SK-N-SH (cell line): ENCODE measurements around the gene DDAH1. TPM values are rescaled to one million over a fixed set of nuclear protein-coding genes. Genes with fewer than 3 reads are reported as not detected.

Experiments used
- CTCF ChIA-PET: fragments of 300-600, 350-600 bp; formaldehyde crosslinking; extraction: SDS; loops from one replicate; lab custom pipeline; 2021; lab: Yijun Ruan, JAX
- POLR2A ChIA-PET: fragments of 350-600 bp; sonication (Branson Sonifier 250); formaldehyde crosslinking; extraction: SDS; loops from one replicate; lab custom pipeline; 2020; ENCODE audit warnings: antibody characterized with exemption, inconsistent platforms; lab: Yijun Ruan, JAX
- DNase-seq: peaks from one replicate; pipeline ENCODE4 v3.0.0; 2012
- H2AFZ ChIP-seq: fragments of 200-600 bp; sonication (generic); 2 replicates; pipeline ENCODE4 v1.8.1; 2016; ENCODE audit warnings: antibody characterized with exemption, mild to moderate bottlenecking, low read depth
- H3F3A ChIP-seq: fragments of 200-600 bp; sonication (generic); replicated peaks from 2 replicates; pipeline ENCODE3; 2016; ENCODE audit warnings: antibody characterized with exemption, mild to moderate bottlenecking; ENCODE audit not compliant: insufficient read depth
- H3K27ac ChIP-seq, 2 experiments: fragments of 200-500 bp in 1 of 2; fragments of 200-600 bp in 1 of 2; sonication (Bioruptor generic) in 1 of 2; sonication (generic), shearing (Covaris generic) in 1 of 2; 2 replicates each; pipeline versions ENCODE4 v1.5.1 to v1.6.1; 2014 to 2016; ENCODE audit warnings: low read depth in 2 of 2, inconsistent platforms in 1 of 2, low read length in 1 of 2, mild to moderate bottlenecking in 1 of 2, mixed read lengths in 1 of 2
- H3K27me3 ChIP-seq: fragments of 200-600 bp; sonication (generic), shearing (Covaris generic); 2 replicates; pipeline ENCODE4 v1.6.1; 2016; ENCODE audit warnings: mixed run types; ENCODE audit not compliant: insufficient read depth
- H3K36me3 ChIP-seq, 2 experiments: fragments of 200-500 bp in 1 of 2; fragments of 200-600 bp in 1 of 2; sonication (Bioruptor generic) in 1 of 2; sonication (generic) in 1 of 2; replicated peaks in 1 of 2; 2 replicates each; pipeline versions ENCODE3 to v1.5.1; 2014 to 2016; ENCODE audit warnings: low read length in 1 of 2, mild to moderate bottlenecking in 1 of 2; ENCODE audit not compliant: insufficient read depth in 2 of 2, control insufficient read depth in 1 of 2
- H3K4me1 ChIP-seq, 2 experiments: fragments of 200-500 bp in 1 of 2; fragments of 200-600 bp in 1 of 2; sonication (Bioruptor generic) in 1 of 2; sonication (generic), shearing (Covaris generic) in 1 of 2; 2 replicates each; pipeline versions ENCODE4 v1.5.1 to v1.6.1; 2014 to 2016; ENCODE audit warnings: low read depth in 1 of 2, low read length in 1 of 2, mixed run types in 1 of 2; ENCODE audit not compliant: insufficient read depth in 2 of 2, control insufficient read depth in 1 of 2
- H3K4me2 ChIP-seq: fragments of 200-600 bp; sonication (generic), shearing (Covaris generic); 2 replicates; pipeline ENCODE4 v1.6.1; 2017; ENCODE audit warnings: mixed run types
- H3K4me3 ChIP-seq, 2 experiments: fragments of 200-500 bp in 1 of 2; fragments of 200-600 bp in 1 of 2; sonication (Bioruptor generic) in 1 of 2; sonication (generic), shearing (Covaris generic) in 1 of 2; 2 replicates each; pipeline versions ENCODE4 v1.5.1 to v1.8.1; 2014 to 2016; ENCODE audit warnings: low read depth in 2 of 2, inconsistent platforms in 1 of 2, low read length in 1 of 2, mild to moderate bottlenecking in 1 of 2, mixed read lengths in 1 of 2, moderate library complexity in 1 of 2
- H3K79me2 ChIP-seq: fragments of 200-600 bp; sonication (generic); 2 replicates; pipeline ENCODE4 v1.8.1; 2017; ENCODE audit warnings: mild to moderate bottlenecking; ENCODE audit not compliant: insufficient read depth
- H3K9ac ChIP-seq: fragments of 200-600 bp; sonication (generic); 2 replicates; pipeline ENCODE4 v1.6.1; 2017; ENCODE audit warnings: mixed run types
- H3K9me2 ChIP-seq: fragments of 200-600 bp; sonication (generic); 2 replicates; pipeline ENCODE4 v1.6.1; 2017; ENCODE audit warnings: mixed run types
- H3K9me3 ChIP-seq: fragments of 200-600 bp; sonication (generic); 2 replicates; pipeline ENCODE4 v1.6.1; 2017; ENCODE audit warnings: mixed run types, mild to moderate bottlenecking, moderate library complexity
- H4K20me1 ChIP-seq: fragments of 200-600 bp; sonication (generic); 2 replicates; pipeline ENCODE4 v1.6.1; 2017; ENCODE audit warnings: mild to moderate bottlenecking, mixed run types; ENCODE audit not compliant: insufficient read depth
- FOXJ3 ChIP-seq: sonication (generic); formaldehyde crosslinking; IDR thresholded peaks from 2 replicates; pipeline ENCODE4 v1.5.1; 2020; ENCODE audit warnings: mild to moderate bottlenecking, missing genetic modification reagents
- GATA2 ChIP-seq: sonication (generic); formaldehyde crosslinking; IDR thresholded peaks from 2 replicates; pipeline ENCODE4 v1.5.0; 2020; ENCODE audit warnings: mild to moderate bottlenecking, missing genetic modification reagents
- MEF2A ChIP-seq: IDR thresholded peaks from 2 replicates; pipeline ENCODE4 v1.4.0; 2012; ENCODE audit warnings: low read depth, borderline replicate concordance
- RCOR1 ChIP-seq: fragments of 150-350 bp; IDR thresholded peaks from 2 replicates; pipeline ENCODE4 v1.6.1; 2017; ENCODE audit warnings: antibody characterized with exemption, low read length
- RXRA ChIP-seq: IDR thresholded peaks from 2 replicates; pipeline ENCODE4 v1.4.0; 2012; ENCODE audit warnings: low read depth, mild to moderate bottlenecking, borderline replicate concordance
- SMC3 ChIP-seq: IDR thresholded peaks from 2 replicates; pipeline ENCODE4 v1.6.1; 2012; ENCODE audit warnings: low read depth, low read length, improper control_type of control experiment
- WGBS: methylation state at CpG from one replicate; pipeline ENCODE4 v1.1.6; 2017; ENCODE audit warnings: low lambda C conversion rate; 5-methylcytosine and 5-hydroxymethylcytosine counted together
- polyA plus RNA-seq, 3 experiments: library from polyadenylated mRNA; depleted of rRNA; stranded (reverse); fragments of >200 nt; gene quantifications; 2 replicates each; pipeline ENCODE4 v1.2.3, GENCODE V29; 2012
- TF ChIP-seq, protein P1 (sequence below): fragments of 200-600 bp; sonication (generic); IDR thresholded peaks from 2 replicates; pipeline ENCODE4 v1.6.1; 2017; ENCODE audit warnings: antibody characterized with exemption, mild to moderate bottlenecking, moderate library complexity
- TF ChIP-seq, protein P2 (sequence below): IDR thresholded peaks from 2 replicates; pipeline ENCODE4; 2012
- TF ChIP-seq, protein P3 (sequence below): fragments of 150-350 bp; IDR thresholded peaks from 2 replicates; pipeline ENCODE4 v1.6.1; 2016; ENCODE audit warnings: mild to moderate bottlenecking, low read depth, low read length

DDAH1 gene
- polyA plus RNA-seq, 1 of the 3 experiments (the other 2 are of a cell fraction), result 64.3 TPM

DNA sequence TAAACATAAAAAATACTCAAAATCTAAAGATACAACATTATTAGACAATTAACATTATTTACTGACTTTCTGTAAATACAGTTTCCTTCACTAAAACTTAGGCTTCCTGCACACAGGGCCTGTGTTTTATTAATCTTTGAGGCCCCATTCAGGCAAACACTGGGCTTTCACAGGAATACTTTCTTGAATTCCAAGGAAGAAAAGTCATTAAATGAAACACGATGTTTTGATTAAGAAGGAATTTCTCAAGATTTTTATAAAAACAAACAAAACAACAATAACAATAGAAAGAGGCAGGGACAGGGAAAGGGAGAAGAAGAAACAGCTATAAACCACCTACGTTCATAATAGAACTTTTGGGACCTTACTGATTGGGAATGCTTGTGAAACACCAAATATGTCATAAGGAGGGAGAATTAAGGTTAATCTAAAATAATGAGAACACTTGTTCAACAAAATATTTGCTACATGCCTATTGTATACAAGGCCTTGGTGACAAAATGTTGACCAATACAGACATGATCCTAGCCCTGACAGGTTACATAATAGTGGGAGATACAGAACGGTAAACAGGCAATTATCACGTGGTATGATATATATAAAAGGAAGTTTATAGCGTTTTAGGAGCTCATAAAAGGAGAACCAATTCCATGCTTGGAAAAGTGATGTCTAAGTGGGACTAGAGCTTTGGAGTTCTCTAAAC, 3.6 kb downstream of the DDAH1 start (continued):
- TF ChIP-seq, protein P1, sequence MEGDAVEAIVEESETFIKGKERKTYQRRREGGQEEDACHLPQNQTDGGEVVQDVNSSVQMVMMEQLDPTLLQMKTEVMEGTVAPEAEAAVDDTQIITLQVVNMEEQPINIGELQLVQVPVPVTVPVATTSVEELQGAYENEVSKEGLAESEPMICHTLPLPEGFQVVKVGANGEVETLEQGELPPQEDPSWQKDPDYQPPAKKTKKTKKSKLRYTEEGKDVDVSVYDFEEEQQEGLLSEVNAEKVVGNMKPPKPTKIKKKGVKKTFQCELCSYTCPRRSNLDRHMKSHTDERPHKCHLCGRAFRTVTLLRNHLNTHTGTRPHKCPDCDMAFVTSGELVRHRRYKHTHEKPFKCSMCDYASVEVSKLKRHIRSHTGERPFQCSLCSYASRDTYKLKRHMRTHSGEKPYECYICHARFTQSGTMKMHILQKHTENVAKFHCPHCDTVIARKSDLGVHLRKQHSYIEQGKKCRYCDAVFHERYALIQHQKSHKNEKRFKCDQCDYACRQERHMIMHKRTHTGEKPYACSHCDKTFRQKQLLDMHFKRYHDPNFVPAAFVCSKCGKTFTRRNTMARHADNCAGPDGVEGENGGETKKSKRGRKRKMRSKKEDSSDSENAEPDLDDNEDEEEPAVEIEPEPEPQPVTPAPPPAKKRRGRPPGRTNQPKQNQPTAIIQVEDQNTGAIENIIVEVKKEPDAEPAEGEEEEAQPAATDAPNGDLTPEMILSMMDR, result no peak

DNA sequence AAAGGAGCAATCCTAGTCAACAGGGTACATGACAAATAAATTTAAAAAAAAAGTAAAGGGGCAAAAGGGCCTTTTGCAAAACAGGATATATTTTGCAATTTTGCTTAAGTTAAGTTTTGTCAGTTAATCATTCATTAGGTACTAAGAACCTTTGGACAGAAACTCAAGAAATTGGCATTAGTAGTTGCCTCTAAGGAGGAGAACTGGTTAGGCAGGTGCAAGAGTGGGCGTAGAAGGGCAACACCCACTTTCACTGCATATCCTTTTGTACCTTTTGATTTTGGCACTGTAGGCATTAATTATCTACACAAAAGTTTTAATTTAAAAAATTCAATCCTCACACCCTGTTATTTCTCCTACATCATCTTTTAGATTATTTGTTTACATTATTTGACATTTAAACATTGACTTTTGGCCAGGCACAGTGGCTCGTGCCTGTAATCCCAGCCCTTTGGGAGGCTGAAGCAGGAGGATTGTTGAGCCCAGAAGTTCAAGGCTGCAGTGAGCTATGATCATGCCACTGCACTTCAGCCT, 4.3 kb downstream of the DDAH1 start:
- H3K4me1 ChIP-seq, result peaks cover 34 to 57% of the 10 kb centered on the region in 2 experiments
- H4K20me1 ChIP-seq, result peaks cover 4% of the 10 kb centered on the region; the same call in 1 of the 2 replicates
- H3K27me3 ChIP-seq, result no peaks in the 10 kb centered on the region
- no peak overlapping the region; the same call in 1 of the 2 replicates for H2AFZ ChIP-seq
- ChIA-PET CTCF (interaction anchor here (3.6 to 8.8 kb wide), 2 partner anchors 152 kb away, joined by 23 to 69 read pairs; no protein-coding TSS in a partner anchor), POLR2A (no interaction called here)
- H3K9me2 ChIP-seq, result no peaks in the 10 kb centered on the region
- no peaks in the 10 kb centered on the region for H3K9me3 ChIP-seq
- DNase-seq, result no peak
- peaks cover 0 to 4% of the 10 kb centered on the region in 2 experiments for H3K36me3 ChIP-seq
- peaks cover 3% of the 10 kb centered on the region for H3F3A ChIP-seq
- TF ChIP-seq RXRA, result no peak
- TF ChIP-seq, protein P2, sequence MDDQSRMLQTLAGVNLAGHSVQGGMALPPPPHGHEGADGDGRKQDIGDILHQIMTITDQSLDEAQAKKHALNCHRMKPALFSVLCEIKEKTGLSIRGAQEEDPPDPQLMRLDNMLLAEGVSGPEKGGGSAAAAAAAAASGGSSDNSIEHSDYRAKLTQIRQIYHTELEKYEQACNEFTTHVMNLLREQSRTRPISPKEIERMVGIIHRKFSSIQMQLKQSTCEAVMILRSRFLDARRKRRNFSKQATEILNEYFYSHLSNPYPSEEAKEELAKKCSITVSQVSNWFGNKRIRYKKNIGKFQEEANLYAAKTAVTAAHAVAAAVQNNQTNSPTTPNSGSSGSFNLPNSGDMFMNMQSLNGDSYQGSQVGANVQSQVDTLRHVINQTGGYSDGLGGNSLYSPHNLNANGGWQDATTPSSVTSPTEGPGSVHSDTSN, result no peak
- TF ChIP-seq FOXJ3 (CRISPR knock-in tag), result no peak
- TF ChIP-seq, protein P1, result no peak
- H3K4me2 ChIP-seq, result peak overlapping the region; percentile 88
- H3K9ac ChIP-seq, result no peak overlapping the region
- no peak overlapping the region for H3K4me3 ChIP-seq
- H3K27ac ChIP-seq, result peak overlapping the region; percentile 88 to 97; a peak in 3 of 4 replicates
- WGBS, result 89% methylated on average over 2 of the region's 2 CpGs
- peaks cover 100% of the 10 kb centered on the region for H3K79me2 ChIP-seq

DNA sequence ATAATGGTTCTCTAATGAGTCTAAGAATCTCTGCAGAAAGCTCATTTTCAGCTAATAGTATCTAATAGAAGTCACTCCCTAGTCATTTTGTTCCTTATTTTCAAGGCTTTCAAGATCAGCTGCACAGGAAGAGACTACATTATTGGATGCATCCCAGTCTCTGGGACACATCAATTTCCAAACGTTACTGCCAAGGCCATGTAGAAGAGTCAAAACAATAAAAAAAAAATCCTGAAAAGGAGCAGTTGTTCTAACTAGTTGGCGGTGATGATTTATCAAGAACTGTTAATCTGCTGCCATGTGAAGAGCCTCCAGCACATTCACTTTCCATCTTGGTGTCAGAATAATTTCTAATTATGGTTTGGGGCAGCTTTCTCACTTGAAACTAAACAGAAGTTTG, 5.7 kb downstream of the DDAH1 start:
- Histone ChIP-seq H3K79me2 (peaks cover 100% of the 10 kb centered on the region), H2AFZ (no peak overlapping the region), H3K9ac (peak overlapping the region; percentile 8; the same call in 1 of the 2 replicates), H3F3A (peaks cover 10% of the 10 kb centered on the region), H3K9me3 (no peaks in the 10 kb centered on the region), H3K27me3 (no peaks in the 10 kb centered on the region), H3K4me1 (peaks cover 43 to 56% of the 10 kb centered on the region in 2 experiments), H4K20me1 (peaks cover 4% of the 10 kb centered on the region; the same call in 1 of the 2 replicates), H3K27ac (peak overlapping the region; percentile 35 to 97), H3K36me3 (peaks cover 0 to 4% of the 10 kb centered on the region in 2 experiments), H3K9me2 (no peaks in the 10 kb centered on the region), H3K4me2 (peak overlapping the region; percentile 7; the same call in 1 of the 2 replicates), H3K4me3 (no peak overlapping the region)
- ChIA-PET POLR2A (no interaction called here), CTCF (interaction anchor here (0.6 to 3.6 kb wide), 4 partner anchors 35 to 151 kb away, joined by 3 to 23 read pairs (median 4); no protein-coding TSS in a partner anchor)
- peak; percentile 16 for DNase-seq
- WGBS, result 15% methylated on average over 2 of the region's 2 CpGs
- TF ChIP-seq MEF2A, result no peak
- no peak; the same call in 1 of the 2 replicates for TF ChIP-seq GATA2 (CRISPR knock-in tag)
- TF ChIP-seq, protein P1, result no peak
- TF ChIP-seq, protein P2, result peak; percentile 58
- TF ChIP-seq, protein P3, sequence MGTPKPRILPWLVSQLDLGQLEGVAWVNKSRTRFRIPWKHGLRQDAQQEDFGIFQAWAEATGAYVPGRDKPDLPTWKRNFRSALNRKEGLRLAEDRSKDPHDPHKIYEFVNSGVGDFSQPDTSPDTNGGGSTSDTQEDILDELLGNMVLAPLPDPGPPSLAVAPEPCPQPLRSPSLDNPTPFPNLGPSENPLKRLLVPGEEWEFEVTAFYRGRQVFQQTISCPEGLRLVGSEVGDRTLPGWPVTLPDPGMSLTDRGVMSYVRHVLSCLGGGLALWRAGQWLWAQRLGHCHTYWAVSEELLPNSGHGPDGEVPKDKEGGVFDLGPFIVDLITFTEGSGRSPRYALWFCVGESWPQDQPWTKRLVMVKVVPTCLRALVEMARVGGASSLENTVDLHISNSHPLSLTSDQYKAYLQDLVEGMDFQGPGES, result no peak
- 0 out of 2 replicates have a peak, but pooled peaks have one; percentile 27 for TF ChIP-seq FOXJ3 (CRISPR knock-in tag)
- TF ChIP-seq RCOR1, result peak; percentile 41; the same call in 1 of the 2 replicates
- TF ChIP-seq SMC3, result no peak
